Hepatocyte (in vitro differentiated cells): ENCODE data around the gene HERC4.

Source experiments
- CTCF ChIP-seq: fragments of 200-600 bp; sonication (generic); IDR thresholded peaks from 2 replicates; pipeline ENCODE4 v1.5.1; 2016; ENCODE audit warnings: antibody characterized with exemption, mild to moderate bottlenecking; ENCODE audit not compliant: poor library complexity
- EZH2phosphoT487 ChIP-seq: fragments of 200-600 bp; sonication (generic); IDR thresholded peaks from one replicate; pipeline ENCODE4 v1.6.1; 2018; ENCODE audit warnings: antibody characterized with exemption, mild to moderate bottlenecking, low read depth, moderate library complexity; ENCODE audit not compliant: unreplicated experiment, severe bottlenecking

- TF ChIP-seq CTCF (no peak), EZH2phosphoT487 (no peak)
Measured at GRCh38 chr10:67933199-67933598, 141.9 kb downstream of the HERC4 start.
